ENCODE data around the gene RBM14. TPM values are rescaled to one million over a fixed set of nuclear protein-coding genes. Genes with fewer than 3 reads are reported as not detected.

Gene RBM14
- total and polyA plus RNA-seq, 9 of the 15 experiments (the other 6 are each of a cell fraction or from before 2014, with no cell fraction given): 5.5 to 131 (median 42.6) TPM

DNA sequence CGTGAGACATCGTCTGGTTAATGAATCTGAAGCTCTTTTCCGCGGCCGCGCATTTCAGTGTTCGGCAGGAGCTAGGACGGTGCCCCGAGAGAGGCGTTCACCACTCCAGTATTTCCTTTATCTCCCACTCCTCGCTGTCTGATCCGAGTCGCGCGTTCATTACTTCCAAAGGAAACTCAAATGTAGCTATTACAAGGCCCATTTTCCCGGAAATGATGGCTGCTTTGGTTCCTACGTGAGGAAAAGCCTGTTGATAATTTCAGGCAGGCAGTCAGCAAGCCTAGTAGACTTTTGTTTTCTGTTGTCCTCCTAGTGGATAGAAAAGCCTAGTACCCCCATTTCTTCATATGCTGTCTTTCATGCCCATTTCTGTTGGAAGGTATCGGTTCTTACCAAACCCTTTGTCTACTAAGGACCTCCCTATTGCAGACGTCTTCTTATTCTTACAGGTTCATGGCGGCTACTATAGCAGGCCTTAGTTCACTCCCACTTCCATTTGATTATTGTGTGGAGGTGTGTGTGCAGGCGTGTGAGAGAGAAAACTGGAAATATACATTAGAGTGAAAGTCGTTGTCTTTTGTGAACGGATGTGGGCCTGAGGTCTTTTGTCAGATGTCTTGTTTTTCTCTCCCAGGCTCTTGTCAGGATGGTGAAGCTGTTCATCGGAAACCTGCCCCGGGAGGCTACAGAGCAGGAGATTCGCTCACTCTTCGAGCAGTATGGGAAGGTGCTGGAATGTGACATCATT lies 22.8 kb downstream of the RBM14 start (continued):
- TF ChIP-seq, protein P1, sequence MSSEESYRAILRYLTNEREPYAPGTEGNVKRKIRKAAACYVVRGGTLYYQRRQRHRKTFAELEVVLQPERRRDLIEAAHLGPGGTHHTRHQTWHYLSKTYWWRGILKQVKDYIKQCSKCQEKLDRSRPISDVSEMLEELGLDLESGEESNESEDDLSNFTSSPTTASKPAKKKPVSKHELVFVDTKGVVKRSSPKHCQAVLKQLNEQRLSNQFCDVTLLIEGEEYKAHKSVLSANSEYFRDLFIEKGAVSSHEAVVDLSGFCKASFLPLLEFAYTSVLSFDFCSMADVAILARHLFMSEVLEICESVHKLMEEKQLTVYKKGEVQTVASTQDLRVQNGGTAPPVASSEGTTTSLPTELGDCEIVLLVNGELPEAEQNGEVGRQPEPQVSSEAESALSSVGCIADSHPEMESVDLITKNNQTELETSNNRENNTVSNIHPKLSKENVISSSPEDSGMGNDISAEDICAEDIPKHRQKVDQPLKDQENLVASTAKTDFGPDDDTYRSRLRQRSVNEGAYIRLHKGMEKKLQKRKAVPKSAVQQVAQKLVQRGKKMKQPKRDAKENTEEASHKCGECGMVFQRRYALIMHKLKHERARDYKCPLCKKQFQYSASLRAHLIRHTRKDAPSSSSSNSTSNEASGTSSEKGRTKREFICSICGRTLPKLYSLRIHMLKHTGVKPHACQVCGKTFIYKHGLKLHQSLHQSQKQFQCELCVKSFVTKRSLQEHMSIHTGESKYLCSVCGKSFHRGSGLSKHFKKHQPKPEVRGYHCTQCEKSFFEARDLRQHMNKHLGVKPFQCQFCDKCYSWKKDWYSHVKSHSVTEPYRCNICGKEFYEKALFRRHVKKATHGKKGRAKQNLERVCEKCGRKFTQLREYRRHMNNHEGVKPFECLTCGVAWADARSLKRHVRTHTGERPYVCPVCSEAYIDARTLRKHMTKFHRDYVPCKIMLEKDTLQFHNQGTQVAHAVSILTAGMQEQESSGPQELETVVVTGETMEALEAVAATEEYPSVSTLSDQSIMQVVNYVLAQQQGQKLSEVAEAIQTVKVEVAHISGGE (CRISPR knock-in tag; IDR thresholded peaks at IDR 0.05): no peak
- TF ChIP-seq, protein P2, sequence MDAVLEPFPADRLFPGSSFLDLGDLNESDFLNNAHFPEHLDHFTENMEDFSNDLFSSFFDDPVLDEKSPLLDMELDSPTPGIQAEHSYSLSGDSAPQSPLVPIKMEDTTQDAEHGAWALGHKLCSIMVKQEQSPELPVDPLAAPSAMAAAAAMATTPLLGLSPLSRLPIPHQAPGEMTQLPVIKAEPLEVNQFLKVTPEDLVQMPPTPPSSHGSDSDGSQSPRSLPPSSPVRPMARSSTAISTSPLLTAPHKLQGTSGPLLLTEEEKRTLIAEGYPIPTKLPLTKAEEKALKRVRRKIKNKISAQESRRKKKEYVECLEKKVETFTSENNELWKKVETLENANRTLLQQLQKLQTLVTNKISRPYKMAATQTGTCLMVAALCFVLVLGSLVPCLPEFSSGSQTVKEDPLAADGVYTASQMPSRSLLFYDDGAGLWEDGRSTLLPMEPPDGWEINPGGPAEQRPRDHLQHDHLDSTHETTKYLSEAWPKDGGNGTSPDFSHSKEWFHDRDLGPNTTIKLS (IDR thresholded peaks at IDR 0.05; ENCODE audit: borderline replicate concordance, low read depth): no peak
- TF ChIP-seq, protein P3, sequence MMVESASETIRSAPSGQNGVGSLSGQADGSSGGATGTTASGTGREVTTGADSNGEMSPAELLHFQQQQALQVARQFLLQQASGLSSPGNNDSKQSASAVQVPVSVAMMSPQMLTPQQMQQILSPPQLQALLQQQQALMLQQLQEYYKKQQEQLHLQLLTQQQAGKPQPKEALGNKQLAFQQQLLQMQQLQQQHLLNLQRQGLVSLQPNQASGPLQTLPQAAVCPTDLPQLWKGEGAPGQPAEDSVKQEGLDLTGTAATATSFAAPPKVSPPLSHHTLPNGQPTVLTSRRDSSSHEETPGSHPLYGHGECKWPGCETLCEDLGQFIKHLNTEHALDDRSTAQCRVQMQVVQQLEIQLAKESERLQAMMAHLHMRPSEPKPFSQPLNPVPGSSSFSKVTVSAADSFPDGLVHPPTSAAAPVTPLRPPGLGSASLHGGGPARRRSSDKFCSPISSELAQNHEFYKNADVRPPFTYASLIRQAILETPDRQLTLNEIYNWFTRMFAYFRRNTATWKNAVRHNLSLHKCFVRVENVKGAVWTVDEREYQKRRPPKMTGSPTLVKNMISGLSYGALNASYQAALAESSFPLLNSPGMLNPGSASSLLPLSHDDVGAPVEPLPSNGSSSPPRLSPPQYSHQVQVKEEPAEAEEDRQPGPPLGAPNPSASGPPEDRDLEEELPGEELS (CRISPR knock-in tag; IDR thresholded peaks at IDR 0.05; ENCODE audit: borderline replicate concordance): no peak
- TF ChIP-seq SMAD2 (IDR thresholded peaks at IDR 0.05; ENCODE audit: low read depth, low read length) (no peak), UBTF (IDR thresholded peaks at IDR 0.05; ENCODE audit: borderline replicate concordance in 1 of 2, low read depth in 2 of 2, low read length in 2 of 2) (no peak), IRF2 (CRISPR knock-in tag; IDR thresholded peaks at IDR 0.05) (no peak), CAMTA2 (CRISPR knock-in tag; conservative IDR thresholded peaks at IDR 0.05) (no peak), GTF2A2 (tag; IDR thresholded peaks at IDR 0.05) (no peak), SMARCA4 (IDR thresholded peaks at IDR 0.05) (0 out of 2 replicates have a peak, but pooled peaks have one; percentile 6)
- TF ChIP-seq, protein P4, sequence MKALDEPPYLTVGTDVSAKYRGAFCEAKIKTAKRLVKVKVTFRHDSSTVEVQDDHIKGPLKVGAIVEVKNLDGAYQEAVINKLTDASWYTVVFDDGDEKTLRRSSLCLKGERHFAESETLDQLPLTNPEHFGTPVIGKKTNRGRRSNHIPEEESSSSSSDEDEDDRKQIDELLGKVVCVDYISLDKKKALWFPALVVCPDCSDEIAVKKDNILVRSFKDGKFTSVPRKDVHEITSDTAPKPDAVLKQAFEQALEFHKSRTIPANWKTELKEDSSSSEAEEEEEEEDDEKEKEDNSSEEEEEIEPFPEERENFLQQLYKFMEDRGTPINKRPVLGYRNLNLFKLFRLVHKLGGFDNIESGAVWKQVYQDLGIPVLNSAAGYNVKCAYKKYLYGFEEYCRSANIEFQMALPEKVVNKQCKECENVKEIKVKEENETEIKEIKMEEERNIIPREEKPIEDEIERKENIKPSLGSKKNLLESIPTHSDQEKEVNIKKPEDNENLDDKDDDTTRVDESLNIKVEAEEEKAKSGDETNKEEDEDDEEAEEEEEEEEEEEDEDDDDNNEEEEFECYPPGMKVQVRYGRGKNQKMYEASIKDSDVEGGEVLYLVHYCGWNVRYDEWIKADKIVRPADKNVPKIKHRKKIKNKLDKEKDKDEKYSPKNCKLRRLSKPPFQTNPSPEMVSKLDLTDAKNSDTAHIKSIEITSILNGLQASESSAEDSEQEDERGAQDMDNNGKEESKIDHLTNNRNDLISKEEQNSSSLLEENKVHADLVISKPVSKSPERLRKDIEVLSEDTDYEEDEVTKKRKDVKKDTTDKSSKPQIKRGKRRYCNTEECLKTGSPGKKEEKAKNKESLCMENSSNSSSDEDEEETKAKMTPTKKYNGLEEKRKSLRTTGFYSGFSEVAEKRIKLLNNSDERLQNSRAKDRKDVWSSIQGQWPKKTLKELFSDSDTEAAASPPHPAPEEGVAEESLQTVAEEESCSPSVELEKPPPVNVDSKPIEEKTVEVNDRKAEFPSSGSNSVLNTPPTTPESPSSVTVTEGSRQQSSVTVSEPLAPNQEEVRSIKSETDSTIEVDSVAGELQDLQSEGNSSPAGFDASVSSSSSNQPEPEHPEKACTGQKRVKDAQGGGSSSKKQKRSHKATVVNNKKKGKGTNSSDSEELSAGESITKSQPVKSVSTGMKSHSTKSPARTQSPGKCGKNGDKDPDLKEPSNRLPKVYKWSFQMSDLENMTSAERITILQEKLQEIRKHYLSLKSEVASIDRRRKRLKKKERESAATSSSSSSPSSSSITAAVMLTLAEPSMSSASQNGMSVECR (CRISPR knock-in tag; IDR thresholded peaks at IDR 0.05): no peak
- TF ChIP-seq, protein P5, sequence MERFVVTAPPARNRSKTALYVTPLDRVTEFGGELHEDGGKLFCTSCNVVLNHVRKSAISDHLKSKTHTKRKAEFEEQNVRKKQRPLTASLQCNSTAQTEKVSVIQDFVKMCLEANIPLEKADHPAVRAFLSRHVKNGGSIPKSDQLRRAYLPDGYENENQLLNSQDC (CRISPR knock-in tag; IDR thresholded peaks at IDR 0.05): no peak

Measured in K562 (cell line).